H1 (cell line): ENCODE results near the gene C6orf163. TPM values are rescaled to one million over a fixed set of nuclear protein-coding genes. Genes with fewer than 3 reads are reported as not detected.

ENCODE experiments used
- CTCF ChIA-PET: fragments of 300-600 bp; sonication (Branson Sonifier 250); formaldehyde crosslinking; loops from one replicate; lab custom pipeline; 2021; ENCODE audit not compliant: partially characterized antibody; lab: Charles Lee
- POLR2A ChIA-PET: fragments of 300-600 bp; sonication (Branson Sonifier 250); formaldehyde crosslinking; loops from one replicate; lab custom pipeline; 2021; ENCODE audit warnings: inconsistent platforms; ENCODE audit not compliant: partially characterized antibody; lab: Charles Lee
- DNase-seq, 2 experiments: peaks; one replicate each; pipeline versions ENCODE4 v3.0.0 to v3.0.0-alpha.2; 2010 to 2022; ENCODE audit warnings: low spot score in 2 of 2, low read depth in 1 of 2, mixed read lengths in 1 of 2
- FAIRE-seq: peaks from 2 replicates; lab custom pipeline; 2011; peaks lifted over from hg19 to GRCh38; lab: Jason Lieb, UNC
- H2AFZ ChIP-seq: 2 replicates; pipeline ENCODE4 v1.8.1; 2012; ENCODE audit warnings: low read length, inconsistent platforms
- H2AK5ac ChIP-seq: 2 replicates; pipeline ENCODE4 v1.6.1; 2013; ENCODE audit warnings: low read depth, low read length
- H2BK120ac ChIP-seq: replicated peaks from 2 replicates; pipeline ENCODE3; 2013; ENCODE audit warnings: low read depth, low read length, inconsistent platforms
- H2BK12ac ChIP-seq: 2 replicates; pipeline ENCODE4 v1.6.1; 2013; ENCODE audit warnings: low read depth, low read length
- H2BK15ac ChIP-seq: 2 replicates; pipeline ENCODE4 v1.6.1; 2013; ENCODE audit warnings: low read length
- H2BK20ac ChIP-seq: 2 replicates; pipeline ENCODE4 v1.6.1; 2013; ENCODE audit warnings: low read length
- H2BK5ac ChIP-seq: 2 replicates; pipeline ENCODE4 v1.6.1; 2013; ENCODE audit warnings: low read depth, low read length
- H3K14ac ChIP-seq: 2 replicates; pipeline ENCODE4 v1.6.1; 2013; ENCODE audit warnings: inconsistent platforms; ENCODE audit not compliant: insufficient read length
- H3K18ac ChIP-seq: 2 replicates; pipeline ENCODE4 v1.6.1; 2013; ENCODE audit warnings: low read length; ENCODE audit errors: extremely low read depth
- H3K23ac ChIP-seq: 2 replicates; pipeline ENCODE4 v1.6.1; 2013; ENCODE audit warnings: inconsistent platforms; ENCODE audit not compliant: insufficient read length
- H3K23me2 ChIP-seq: 2 replicates; pipeline ENCODE4 v1.6.1; 2013; ENCODE audit warnings: low read depth, low read length
- H3K27ac ChIP-seq: 2 replicates; pipeline ENCODE4 v1.6.1; 2011; ENCODE audit warnings: low read depth, low read length, inconsistent platforms
- H3K27me3 ChIP-seq, 4 experiments: replicated peaks in 1 of 4; 1 replicate in 1 of 4; 2 replicates in 3 of 4; pipeline versions ENCODE4 v1.6.1 to v1.8.1; 2011 to 2013; ENCODE audit warnings: low read length in 3 of 4, mild to moderate bottlenecking in 3 of 4, inconsistent platforms in 2 of 4, mixed read lengths in 2 of 4, moderate library complexity in 1 of 4; ENCODE audit not compliant: control insufficient read depth in 3 of 4, insufficient read depth in 3 of 4; ENCODE audit errors: extremely low read depth in 1 of 4
- H3K36me3 ChIP-seq, 4 experiments: 2 replicates each; pipeline versions ENCODE4 v1.6.1 to v1.8.1; 2011 to 2013; ENCODE audit warnings: mild to moderate bottlenecking in 4 of 4, low read length in 3 of 4, moderate library complexity in 2 of 4, control low read depth in 1 of 4, inconsistent platforms in 1 of 4; ENCODE audit not compliant: insufficient read depth in 4 of 4, control insufficient read depth in 2 of 4
- H3K4ac ChIP-seq: replicated peaks from 2 replicates; pipeline ENCODE3; 2013; ENCODE audit warnings: low read length, low read depth, mixed read lengths, inconsistent platforms; ENCODE audit not compliant: insufficient read length
- H3K4me1 ChIP-seq, 4 experiments: replicated peaks in 1 of 4; 1 replicate in 1 of 4; 2 replicates in 3 of 4; pipeline versions ENCODE4 v1.6.1 to v1.8.1; 2011 to 2013; ENCODE audit warnings: low read length in 3 of 4, inconsistent platforms in 2 of 4, mixed read lengths in 1 of 4; ENCODE audit not compliant: insufficient read depth in 4 of 4, control insufficient read depth in 3 of 4
- H3K4me2 ChIP-seq, 2 experiments: 2 replicates each; pipeline versions ENCODE4 v1.6.1 to v1.8.1; 2011 to 2013; ENCODE audit warnings: low read depth in 2 of 2, low read length in 2 of 2, control low read depth in 1 of 2, inconsistent platforms in 1 of 2, mild to moderate bottlenecking in 1 of 2; ENCODE audit not compliant: insufficient read depth in 1 of 2
- H3K4me3 ChIP-seq, 4 experiments: fragments of 200-600, 300-600 bp in 1 of 4; sonication (generic), shearing (Covaris generic), sonication (Bioruptor Twin) in 1 of 4; 2 replicates each; pipeline versions ENCODE4 v1.5.1 to v1.8.1; 2011 to 2016; ENCODE audit warnings: low read length in 4 of 4, low read depth in 3 of 4, control low read depth in 2 of 4, inconsistent platforms in 2 of 4, mild to moderate bottlenecking in 2 of 4, mixed read lengths in 1 of 4, moderate library complexity in 1 of 4; ENCODE audit not compliant: insufficient read depth in 2 of 4; ENCODE audit errors: extremely low read depth in 1 of 4
- H3K56ac ChIP-seq: replicated peaks from 2 replicates; pipeline ENCODE3; 2013; ENCODE audit warnings: low read depth, mild to moderate bottlenecking, mixed read lengths, low read length, inconsistent platforms; ENCODE audit not compliant: insufficient read length
- H3K79me1 ChIP-seq: 2 replicates; pipeline ENCODE4 v1.6.1; 2013; ENCODE audit warnings: low read depth, low read length, control low read depth
- H3K79me2 ChIP-seq, 2 experiments: 2 replicates each; pipeline versions ENCODE4 v1.6.1 to v1.8.1; 2012 to 2013; ENCODE audit warnings: low read length in 2 of 2, mild to moderate bottlenecking in 2 of 2, inconsistent platforms in 1 of 2; ENCODE audit not compliant: insufficient read depth in 2 of 2, control insufficient read depth in 1 of 2
- H3K9ac ChIP-seq, 4 experiments: replicated peaks in 1 of 4; 1 replicate in 1 of 4; 2 replicates in 3 of 4; pipeline versions ENCODE4 v1.6.1 to v1.8.1; 2011 to 2013; ENCODE audit warnings: low read depth in 3 of 4, low read length in 3 of 4, control low read depth in 2 of 4, mild to moderate bottlenecking in 2 of 4, moderate library complexity in 2 of 4, inconsistent platforms in 1 of 4; ENCODE audit errors: extremely low read depth in 1 of 4
- H3K9me3 ChIP-seq, 2 experiments: 2 replicates each; pipeline versions ENCODE4 v1.6.1 to v1.8.1; 2012 to 2013; ENCODE audit warnings: mild to moderate bottlenecking in 2 of 2, moderate library complexity in 2 of 2, control low read depth in 1 of 2, inconsistent platforms in 1 of 2, low read depth in 1 of 2, low read length in 1 of 2, mixed read lengths in 1 of 2; ENCODE audit not compliant: insufficient read depth in 2 of 2
- H4K20me1 ChIP-seq, 2 experiments: replicated peaks in 1 of 2; 2 replicates each; pipeline versions ENCODE3 to v1.8.1; 2011 to 2013; ENCODE audit warnings: inconsistent platforms in 2 of 2, low read length in 2 of 2, mild to moderate bottlenecking in 1 of 2; ENCODE audit not compliant: insufficient read depth in 2 of 2, control insufficient read depth in 1 of 2
- H4K5ac ChIP-seq: 2 replicates; pipeline ENCODE4 v1.6.1; 2013; ENCODE audit warnings: low read length, low read depth, mixed read lengths, inconsistent platforms; ENCODE audit not compliant: insufficient read length
- H4K8ac ChIP-seq: 2 replicates; pipeline ENCODE4 v1.8.0; 2013; ENCODE audit warnings: mild to moderate bottlenecking, moderate library complexity, low read length, inconsistent platforms; ENCODE audit not compliant: insufficient read depth; ENCODE audit errors: extremely low read depth
- H4K91ac ChIP-seq: replicated peaks from 2 replicates; pipeline ENCODE3; 2013; ENCODE audit warnings: low read length, mixed read lengths, inconsistent platforms; ENCODE audit not compliant: insufficient read length
- ATF3 ChIP-seq: IDR thresholded peaks from 2 replicates; pipeline ENCODE4 v1.6.1; 2011; ENCODE audit warnings: low read depth, mild to moderate bottlenecking, low read length; ENCODE audit not compliant: insufficient read depth
- E2F6 ChIP-seq: IDR thresholded peaks from 2 replicates; pipeline ENCODE4 v1.6.1; 2012; ENCODE audit warnings: inconsistent platforms
- KDM4A ChIP-seq: IDR thresholded peaks from one replicate; pipeline ENCODE4 v1.7.1; 2012; ENCODE audit warnings: low read depth, mild to moderate bottlenecking, moderate library complexity, low read length, inconsistent platforms; ENCODE audit not compliant: severe bottlenecking
- SIN3A ChIP-seq, 2 experiments: IDR thresholded peaks in 1 of 2; conservative IDR thresholded peaks in 1 of 2; 2 replicates each; pipeline ENCODE4 v1.6.1; 2011 to 2012; ENCODE audit warnings: low read length in 2 of 2, improper control_type of control experiment in 1 of 2, low read depth in 1 of 2, mild to moderate bottlenecking in 1 of 2
- WGBS, 2 experiments: shearing (Covaris generic) in 1 of 2; methylation state at CpG; one replicate each; pipeline versions ENCODE4 v1.1.6 to v1.1.7; 2013 to 2015; ENCODE audit warnings: low lambda C conversion rate in 2 of 2, mixed read lengths in 2 of 2, inconsistent platforms in 1 of 2, low coverage in 1 of 2, missing lambda C conversion rate in 1 of 2; ENCODE audit not compliant: insufficient replicate concordance in 2 of 2, insufficient coverage in 1 of 2, insufficient read length in 1 of 2; ENCODE audit errors: extremely low coverage in 1 of 2, missing lambda C conversion rate in 1 of 2; 5-methylcytosine and 5-hydroxymethylcytosine counted together
- polyA plus RNA-seq, 7 experiments: library from polyadenylated mRNA; depleted of rRNA in 3 of 7; stranded (reverse) in 5 of 7; unstranded in 2 of 7; fragments of >200 nt in 5 of 7; fragments of 200-250 nt in 2 of 7; gene quantifications; 1 replicate in 5 of 7; 2 replicates in 1 of 7; 4 replicates in 1 of 7; pipeline versions ENCODE4 v1.2.1 to v1.2.3, GENCODE V29; 2011 to 2013; ENCODE audit warnings: missing spikeins in 2 of 7, mixed read lengths in 2 of 7
- total RNA-seq: library from RNA; stranded (reverse); fragmentation: NEBNext Ultra II Directional; extraction: Animal tissue kit (Norgen Biotek cat#: 25700); gene quantifications from 2 replicates; pipeline ENCODE4 v1.2.1, GENCODE V29; 2021

Gene C6orf163
- total and polyA plus RNA-seq, 2 of the 8 experiments (the other 6 are each of a cell fraction or from before 2014, with no cell fraction given): 0.36 to 1.5 TPM

GRCh38 chr6:87349896-87350295 is 5.3 kb downstream of the C6orf163 start:
- Histone ChIP-seq H3K4me1 (no peaks in the 10 kb centered on the region), H3K56ac (no peak overlapping the region), H4K8ac (no peak overlapping the region), H3K27me3 (no peaks in the 10 kb centered on the region), H3K27ac (no peak overlapping the region), H3K4me3 (no peak overlapping the region), H3K9ac (no peak overlapping the region), H3K36me3 (no peaks in the 10 kb centered on the region), H2BK15ac (no peak overlapping the region), H2BK120ac (no peak overlapping the region), H4K5ac (no peak overlapping the region), H3K4me2 (no peak overlapping the region), H3K23ac (no peak overlapping the region), H2BK20ac (no peak overlapping the region), H3K18ac (no peak overlapping the region), H4K20me1 (no peaks in the 10 kb centered on the region), H2BK12ac (no peak overlapping the region), H3K79me1 (no peaks in the 10 kb centered on the region), H3K79me2 (no peaks in the 10 kb centered on the region), H3K14ac (no peak overlapping the region), H3K4ac (no peak overlapping the region), H3K23me2 (no peaks in the 10 kb centered on the region), H2AK5ac (no peak overlapping the region), H4K91ac (no peak overlapping the region), H3K9me3 (no peaks in the 10 kb centered on the region), H2AFZ (no peak overlapping the region), H2BK5ac (no peak overlapping the region)
- no peak for TF ChIP-seq ATF3
- TF ChIP-seq KDM4A: no peak
- TF ChIP-seq E2F6: no peak
- no peak for TF ChIP-seq SIN3A (conservative IDR thresholded peaks at IDR 0.05 in 1 of 2, IDR thresholded peaks at IDR 0.05 in 1 of 2; ENCODE audit: low read depth in 1 of 2, low read length in 2 of 2)
- CTCF ChIA-PET: interaction anchor here (1.0 to 1.4 kb wide), 4 partner anchors 14 to 271 kb away, joined by 3 to 4 read pairs (median 4); no protein-coding TSS in a partner anchor
- POLR2A ChIA-PET: interaction anchor here (1.2 kb wide), 1 partner anchor 8 kb away, joined by 3 read pairs; no protein-coding TSS in a partner anchor
- FAIRE-seq: no peak
- WGBS, 2 experiments: 85% methylated on average over 2 of the region's 2 CpGs; no CpG with 5 or more reads in 1 of the 2 experiments
- DNase-seq: no peak
